ENCODE data around the gene CD44.

GRCh38 chr11:35144136-35144741 is 5.3 kb downstream of the CD44 start:
- TF ChIP-seq CTCF (IDR thresholded peaks at IDR 0.05; ENCODE audit: insufficient read depth, low read length, poor library complexity, severe bottlenecking) (no peak), EZH2phosphoT487 (conservative IDR thresholded peaks at IDR 0.05; ENCODE audit: low read length) (no peak)

All from SU-DHL-6 (cell line).